ENCODE results near the gene LONP1. TPM values are rescaled to one million over a fixed set of nuclear protein-coding genes. Genes with fewer than 3 reads are reported as not detected.
"Not testable (repeated sequence)": the region's sequence is repeated elsewhere in the genome, so short reads cannot be mapped to it uniquely, and the experiment has no call there.

Gene LONP1
- 65.1 and 81.0 TPM in 2 replicates for total RNA-seq (2014; rRNA removed; shearing (Covaris generic))

DNA sequence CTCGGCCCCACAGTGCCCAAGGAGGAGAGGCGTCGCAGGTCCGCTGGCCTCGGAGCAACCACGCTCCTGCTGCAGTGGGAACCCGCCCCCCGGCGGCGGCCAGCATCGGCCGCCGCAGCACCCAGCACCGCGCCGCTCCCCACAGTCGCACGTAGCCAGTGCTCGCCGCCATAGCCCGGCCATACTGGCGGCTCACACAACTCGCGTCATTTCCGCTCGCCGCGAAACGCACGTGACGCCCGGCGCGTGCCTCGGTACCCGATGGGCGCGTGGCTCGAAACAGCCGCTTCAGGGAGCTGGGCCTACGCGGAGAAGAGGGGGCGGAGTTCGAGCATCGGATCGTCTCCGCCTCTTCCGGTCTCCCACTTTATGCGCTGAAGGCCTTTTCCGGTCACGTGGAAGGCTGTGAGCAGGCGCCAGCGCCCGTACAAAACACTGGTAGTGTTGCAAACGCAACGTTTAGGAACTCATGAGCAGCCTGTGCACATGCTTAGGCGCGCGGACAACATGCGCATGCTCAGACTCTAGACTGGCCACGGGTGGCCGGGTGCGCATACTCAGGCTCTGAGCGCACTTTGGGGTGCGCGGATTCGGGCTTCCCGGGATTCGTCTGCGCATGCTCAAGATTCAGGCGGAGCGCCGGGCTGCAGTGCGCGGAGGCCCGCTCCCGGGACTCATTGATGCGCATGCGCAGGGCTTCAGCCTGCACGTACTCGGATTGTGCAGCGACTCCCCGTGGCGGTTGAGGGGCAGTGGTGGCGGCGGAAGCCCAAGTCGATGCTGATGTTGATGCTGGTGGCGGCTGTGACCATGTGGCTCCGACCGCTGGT lies at the start of gene LONP1, which contains the start of gene CATSPERD:
Gene LONP1 (minus strand): TSS at position 186 of the 830 bp plus-strand sequence. CDS start 14 bp downstream, at position 172.
Gene CATSPERD (plus strand): TSS at position 677 of the 830 bp plus-strand sequence. CDS start 101 bp downstream, at position 778.
- DNase-seq (ENCODE audit: low read depth): peak; percentile 100

GRCh38 chr19:5767949-5768348 lies 48.0 kb upstream of the LONP1 start:
- DNase-seq (ENCODE audit: low read depth): no peak

DNA sequence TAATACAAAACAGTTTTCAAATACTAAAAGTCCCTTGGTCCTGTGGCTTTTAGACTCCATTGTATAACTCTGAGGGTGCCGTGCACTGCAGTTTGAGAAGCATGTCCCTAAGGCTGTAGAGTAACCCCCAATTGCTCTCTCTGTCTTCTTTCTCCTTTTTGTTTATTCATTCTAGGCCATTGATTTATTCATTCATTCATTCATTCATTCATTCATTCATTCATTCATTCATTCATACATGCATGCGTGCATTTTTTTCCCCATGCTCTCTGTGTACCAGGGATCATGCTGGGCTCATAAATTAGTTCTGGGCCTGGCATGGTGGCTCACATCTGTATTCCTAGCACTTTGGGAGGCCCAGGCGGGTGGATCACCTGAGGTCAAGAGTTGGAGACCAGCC lies 45.3 kb upstream of the LONP1 start:
- no peak for DNase-seq (ENCODE audit: low read depth)

DNA sequence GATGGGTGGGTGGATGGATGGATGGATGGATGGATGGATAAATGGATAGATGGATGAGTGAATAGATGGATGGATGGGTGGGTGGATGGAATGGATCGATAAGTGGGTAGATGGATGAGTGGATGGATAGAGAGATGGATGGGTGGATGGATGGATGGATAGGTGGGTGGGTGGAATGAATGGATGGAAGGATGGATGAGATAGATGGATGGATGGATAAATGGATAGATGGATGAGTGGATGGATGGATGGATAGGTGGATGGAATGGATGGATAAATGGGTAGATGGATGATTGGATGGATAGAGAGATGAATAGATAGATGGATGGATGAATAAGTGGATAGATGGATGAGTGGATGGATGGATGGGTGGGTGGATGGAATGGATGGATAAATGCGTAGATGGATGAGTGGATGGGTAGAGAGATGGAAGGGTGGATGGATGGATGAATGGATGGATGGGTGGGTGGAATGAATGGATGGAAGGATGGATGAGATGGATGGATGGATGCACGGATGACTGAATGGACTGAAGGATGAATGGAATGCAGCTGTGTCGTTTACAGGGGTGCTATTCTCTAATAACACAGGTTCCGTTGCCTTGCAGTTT lies 42.8 kb upstream of the LONP1 start:
- DNase-seq (ENCODE audit: low read depth): no peak

GRCh38 chr19:5753743-5754142 lies 33.8 kb upstream of the LONP1 start:
- DNase-seq (ENCODE audit: low read depth): no peak

DNA sequence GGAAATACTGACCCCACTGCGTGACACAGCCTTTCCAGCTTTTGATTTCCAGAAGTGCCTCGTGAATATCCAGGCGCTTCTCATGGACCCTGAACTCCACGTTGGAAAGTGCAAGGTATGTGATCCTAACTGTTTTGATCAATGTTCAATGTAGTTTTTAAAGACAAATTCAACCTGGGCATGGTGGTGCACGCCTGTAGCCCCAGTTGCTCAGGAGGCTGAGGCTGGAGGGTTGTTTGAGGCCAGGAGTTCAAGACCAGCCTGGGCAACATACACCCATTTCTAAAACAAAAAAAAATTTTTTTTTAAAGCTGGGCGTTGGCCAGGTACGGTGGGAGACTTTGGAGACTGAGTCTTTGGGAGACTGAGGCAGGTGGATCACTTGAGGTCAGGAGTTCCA lies 31.8 kb upstream of the LONP1 start:
- no peak for DNase-seq (ENCODE audit: low read depth)

GRCh38 chr19:5749505-5749904 lies 29.6 kb upstream of the LONP1 start:
- DNase-seq (ENCODE audit: low read depth): no peak

- DNase-seq (ENCODE audit: low read depth): not testable (repeated sequence)
Observed at GRCh38 chr19:5748920-5749319, 29.0 kb upstream of the LONP1 start.

DNA sequence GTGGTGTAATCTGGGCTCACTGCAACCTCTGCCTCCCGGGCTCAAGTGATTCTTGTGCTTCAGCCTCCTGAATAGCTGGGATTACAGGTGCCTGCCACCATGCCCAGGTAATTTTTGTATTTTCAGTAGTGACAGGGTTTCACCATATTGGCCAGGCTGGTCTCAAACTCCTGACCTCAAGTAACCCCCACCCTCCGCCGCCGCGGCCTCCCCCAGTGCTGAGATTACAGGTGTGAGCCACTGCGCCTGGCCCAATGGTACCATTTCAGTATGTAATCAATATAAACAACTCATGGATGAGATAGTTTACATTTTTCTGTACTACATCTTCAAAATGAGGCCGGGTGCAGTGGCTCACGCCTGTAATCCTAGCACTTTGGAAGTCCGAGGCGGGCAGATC lies 25.1 kb upstream of the LONP1 start:
- not testable (repeated sequence) for DNase-seq (ENCODE audit: low read depth)

GRCh38 chr19:5743630-5744029 lies 23.7 kb upstream of the LONP1 start:
- DNase-seq (ENCODE audit: low read depth): no peak

DNA sequence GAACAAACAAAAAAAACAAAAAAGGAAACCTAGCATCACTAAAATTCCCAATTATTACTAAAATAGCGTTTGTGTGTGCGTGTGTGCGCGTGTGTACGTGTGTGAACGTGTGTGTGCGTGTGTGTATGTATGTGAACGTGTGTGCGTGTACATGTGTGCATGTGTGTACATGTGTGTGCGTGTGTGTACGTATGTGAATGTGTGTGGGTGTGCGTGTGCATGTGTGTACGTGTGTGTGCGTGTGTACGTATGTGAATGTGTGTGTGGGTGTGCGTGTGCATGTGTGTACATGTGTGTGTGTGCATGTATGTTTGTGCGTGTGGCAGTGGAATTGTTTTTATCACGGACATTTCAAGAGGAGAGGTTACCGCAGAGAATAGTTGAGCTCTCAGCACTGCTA lies 22.1 kb upstream of the LONP1 start:
- DNase-seq (ENCODE audit: low read depth): no peak

DNA sequence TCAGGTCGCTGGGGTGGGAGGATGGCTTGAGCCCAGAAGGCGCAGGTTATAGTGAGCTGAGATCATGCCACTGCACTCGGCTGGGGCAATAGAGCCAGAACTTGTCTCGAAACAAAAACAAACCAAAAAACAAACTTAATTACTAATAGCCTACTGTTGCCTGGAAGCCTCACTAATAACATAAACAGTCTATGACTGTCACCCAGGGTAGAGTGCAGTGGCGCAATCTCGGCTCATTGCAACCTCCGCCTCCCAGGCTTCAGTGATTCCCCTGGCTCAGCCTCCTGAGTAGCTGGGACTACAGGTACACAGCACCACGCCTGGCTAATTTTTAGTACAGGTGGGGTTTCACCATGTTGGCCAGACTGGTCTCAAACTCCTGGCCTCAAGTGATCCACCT lies 18.5 kb upstream of the LONP1 start:
- peak; percentile 21 for DNase-seq (ENCODE audit: low read depth)

DNA sequence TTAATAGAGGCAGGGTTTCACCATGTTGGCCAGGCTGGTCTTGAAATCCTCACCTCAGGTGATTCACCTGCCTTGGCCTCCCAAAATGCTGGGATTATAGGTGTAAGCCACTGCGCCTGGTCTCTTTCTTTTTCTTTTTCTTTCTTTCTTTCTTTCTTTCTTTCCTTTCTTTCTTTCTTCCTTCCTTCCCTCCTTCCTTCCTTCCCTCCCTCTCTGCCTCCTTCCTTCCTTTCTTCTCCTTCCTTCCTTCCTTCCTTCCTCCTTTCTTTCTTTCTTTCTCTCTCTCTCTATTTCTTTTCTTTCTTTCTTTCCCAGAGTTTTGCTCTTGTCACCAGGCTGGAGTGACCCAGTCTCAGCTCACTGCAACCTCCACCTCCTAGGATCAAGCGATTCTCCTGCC lies 13.2 kb upstream of the LONP1 start:
- DNase-seq (ENCODE audit: low read depth): not testable (repeated sequence)

DNA sequence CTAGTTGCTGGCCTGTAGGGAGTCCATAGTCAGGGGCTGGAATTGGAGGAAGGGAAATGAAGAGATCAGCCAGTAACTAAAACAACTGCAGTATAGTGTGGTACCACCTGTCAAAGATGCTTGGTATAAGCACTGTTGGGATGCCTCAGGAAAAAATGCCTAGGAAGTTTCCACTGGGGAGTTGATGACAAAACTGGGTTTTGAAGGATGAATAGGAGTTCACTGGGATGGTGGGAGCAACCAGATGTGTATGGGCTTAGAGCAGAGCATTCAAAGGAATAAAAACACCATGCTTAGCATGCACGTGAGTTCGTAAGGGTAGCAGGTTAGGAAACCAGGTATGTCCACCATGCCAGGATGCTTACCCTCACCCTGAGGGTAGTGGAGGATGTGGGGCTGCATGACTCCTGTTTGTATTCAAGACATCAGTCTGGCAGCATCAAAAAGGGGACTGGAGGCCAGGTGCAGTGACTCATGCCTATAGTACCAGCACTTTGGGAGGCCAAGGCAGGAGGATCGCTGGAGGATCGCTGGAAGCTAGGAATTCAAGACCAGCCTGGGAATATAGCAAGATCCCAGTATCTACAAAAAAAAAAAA lies 7.6 kb upstream of the LONP1 start:
- DNase-seq (ENCODE audit: low read depth): no peak

GRCh38 chr19:5719274-5719960 lies 529 bp downstream of the LONP1 start:
- peak; percentile 20 for DNase-seq (ENCODE audit: low read depth)

- peak; percentile 54 for DNase-seq (ENCODE audit: low read depth)
Observed at GRCh38 chr19:5718579-5719273, 1.2 kb downstream of the LONP1 start.

GRCh38 chr19:5718037-5718578 lies 1.8 kb downstream of the LONP1 start:
- peak; percentile 41 for DNase-seq (ENCODE audit: low read depth)

GRCh38 chr19:5717215-5717935 lies 2.6 kb downstream of the LONP1 start:
- no peak for DNase-seq (ENCODE audit: low read depth)

GRCh38 chr19:5714816-5715215 lies 5.1 kb downstream of the LONP1 start:
- DNase-seq (ENCODE audit: low read depth): no peak

DNA sequence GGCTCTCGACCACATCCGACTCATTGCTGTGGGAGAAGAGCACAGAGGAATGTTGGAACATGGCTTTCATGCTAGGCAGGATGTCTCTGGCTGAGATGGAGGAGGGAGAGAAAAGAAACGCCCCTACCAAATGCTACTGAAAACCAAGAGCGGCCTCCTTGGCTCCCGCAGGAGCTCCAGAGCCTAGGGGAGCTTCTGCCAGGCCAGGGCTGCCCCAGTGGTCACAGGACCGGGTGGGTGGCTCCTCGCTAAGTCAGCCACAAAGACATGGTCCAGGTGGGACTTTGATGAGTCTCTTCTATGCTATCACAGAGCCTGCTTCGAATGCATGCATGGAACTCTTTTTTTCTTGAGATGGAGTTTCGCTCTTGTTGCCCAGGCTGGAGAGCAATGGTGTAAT lies 6.7 kb downstream of the LONP1 start:
- no peak for DNase-seq (ENCODE audit: low read depth)
